SH-SY5Y (cell line): ENCODE results near the gene TMEM181.

Experiments used
- GATA2 ChIP-seq: IDR thresholded peaks from 2 replicates; pipeline ENCODE4 v1.6.1; 2011; ENCODE audit warnings: mild to moderate bottlenecking, low read depth, low read length
- GATA3 ChIP-seq: IDR thresholded peaks from 2 replicates; pipeline ENCODE4 v1.6.1; 2011; ENCODE audit warnings: low read depth, mild to moderate bottlenecking, low read length, moderate library complexity

GRCh38 chr6:158677906-158678578 is 118.2 kb downstream of the TMEM181 start:
- TF ChIP-seq GATA2 (no peak), GATA3 (no peak)
